NOMO-1 treated with DMSO at 0.1 percent for 48 hours (cell line): ENCODE measurements around the gene SPG7.
A peak's percentile ranks its signal among the peaks of the same experiment; 100 is the strongest.

Experiments used
- DNase-seq: peaks from one replicate; lab custom pipeline; 2025; ENCODE audit not compliant: unreplicated experiment; lab: John Stamatoyannopoulos, UW

The SPG7 gene

GRCh38 chr16:89511374-89511773 is 3.2 kb downstream of the SPG7 start:
- DNase-seq, result no peak

DNA sequence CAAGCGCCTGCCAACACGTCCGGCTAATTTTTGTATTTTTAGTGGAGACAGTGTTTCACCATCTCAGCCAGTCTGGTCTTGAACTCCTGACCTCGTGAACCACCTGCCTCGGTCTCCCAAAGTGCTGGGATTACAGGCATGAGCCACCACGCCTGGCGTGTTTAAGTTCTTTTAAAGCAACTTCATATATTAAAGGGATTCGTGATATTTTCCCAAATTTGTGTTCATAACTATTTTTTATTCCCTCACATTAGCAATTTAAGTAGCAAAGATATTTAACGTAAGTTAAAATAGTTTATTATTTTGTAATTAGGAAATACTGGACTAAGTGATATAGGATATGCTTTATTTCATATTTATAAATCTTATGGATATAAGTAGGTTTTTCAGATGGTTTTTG is 4.2 kb downstream of the SPG7 start:
- no peak for DNase-seq

DNA sequence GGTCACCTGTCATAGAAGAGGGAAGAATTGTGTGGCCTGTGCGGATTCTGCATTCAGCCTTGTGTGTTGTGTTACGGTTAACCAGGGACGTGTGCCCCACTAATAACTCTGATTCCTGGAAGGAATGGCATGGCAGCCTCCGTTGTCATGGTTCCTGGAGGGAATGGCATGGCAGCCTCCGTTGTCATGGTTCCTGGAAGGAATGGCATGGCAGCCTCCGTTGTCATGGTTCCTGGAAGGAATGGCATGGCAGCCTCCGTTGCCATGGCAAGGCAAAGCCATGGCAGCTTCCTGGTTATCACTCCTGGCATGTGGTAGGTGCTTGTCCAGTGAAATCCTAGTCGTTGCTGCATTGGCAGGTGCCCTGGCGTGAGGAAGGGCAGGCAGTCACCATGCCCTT is 8.9 kb downstream of the SPG7 start:
- no peak for DNase-seq

- no peak for DNase-seq
Observed at GRCh38 chr16:89519881-89520280, 11.7 kb downstream of the SPG7 start.

DNA sequence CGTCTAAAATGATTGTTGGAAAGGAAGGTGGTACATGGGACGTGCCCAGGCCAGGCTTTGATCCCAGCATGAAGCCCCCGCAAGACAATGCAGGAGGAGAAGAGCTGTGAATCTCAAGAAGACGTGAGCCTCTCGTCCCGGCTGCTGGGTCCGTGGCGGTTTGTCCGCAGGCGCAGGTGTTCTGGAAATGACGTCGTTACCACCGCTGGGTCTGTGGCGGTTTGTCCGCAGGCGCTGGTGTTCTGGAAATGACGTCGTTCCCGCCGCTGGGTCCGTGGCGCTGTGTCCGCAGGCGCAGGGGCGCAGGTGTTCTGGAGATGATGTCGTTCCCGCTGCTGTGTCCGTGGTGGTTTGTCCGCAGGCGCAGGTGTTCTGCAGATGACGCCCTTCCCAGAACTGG is 14.1 kb downstream of the SPG7 start:
- DNase-seq, result no peak

GRCh38 chr16:89523680-89524344 is 15.6 kb downstream of the SPG7 start:
- DNase-seq, result no peak

GRCh38 chr16:89525146-89525913 is 17.1 kb downstream of the SPG7 start:
- DNase-seq, result no peak

GRCh38 chr16:89529097-89529496 is 20.9 kb downstream of the SPG7 start:
- DNase-seq, result no peak

DNA sequence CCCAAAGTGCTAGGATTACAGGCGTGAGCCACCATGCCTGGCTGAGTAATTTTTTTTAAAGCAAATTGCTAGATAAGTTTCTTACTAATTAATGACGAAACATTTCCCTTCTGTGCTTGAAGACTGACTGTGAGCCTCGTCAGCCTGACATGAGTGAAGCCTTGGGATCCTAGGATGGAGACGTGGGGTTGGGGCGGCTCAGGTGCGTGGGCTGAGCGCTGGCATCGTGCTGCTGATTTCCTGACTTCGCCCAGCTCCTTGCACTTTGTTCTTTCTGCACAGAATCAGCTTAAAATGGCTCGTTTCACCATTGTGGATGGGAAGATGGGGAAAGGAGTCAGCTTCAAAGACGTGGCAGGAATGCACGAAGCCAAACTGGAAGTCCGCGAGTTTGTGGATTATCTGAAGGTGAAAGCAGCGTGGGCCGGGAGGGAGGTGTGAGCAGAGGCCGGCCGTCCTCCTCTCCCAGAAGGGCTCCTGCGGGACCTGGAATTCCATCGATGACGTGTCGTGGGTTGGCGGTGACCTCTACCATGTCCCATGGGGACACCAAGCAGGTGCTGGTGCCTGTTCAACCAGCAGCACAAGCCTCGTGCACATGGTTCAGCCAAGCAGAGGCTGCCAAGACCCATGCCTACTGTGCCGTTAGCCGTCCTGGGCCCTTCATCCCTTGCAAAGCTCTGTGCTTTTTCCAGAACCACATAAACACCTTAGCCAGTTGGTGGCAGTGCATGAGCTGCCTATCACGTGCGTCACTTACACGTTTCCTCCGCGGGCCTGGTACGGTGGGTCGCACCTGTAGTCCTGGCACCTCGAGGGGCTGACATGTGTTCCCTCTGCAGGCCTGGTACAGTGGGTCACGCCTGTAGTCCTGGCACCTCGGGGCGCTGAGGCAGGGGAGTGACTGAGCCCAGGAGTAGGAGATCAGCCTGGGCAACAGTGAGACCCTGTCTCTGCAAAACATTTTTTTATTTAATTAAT is 22.5 kb downstream of the SPG7 start:
- DNase-seq, result no peak

GRCh38 chr16:89531821-89532526 is 23.8 kb downstream of the SPG7 start:
- no peak for DNase-seq

DNA sequence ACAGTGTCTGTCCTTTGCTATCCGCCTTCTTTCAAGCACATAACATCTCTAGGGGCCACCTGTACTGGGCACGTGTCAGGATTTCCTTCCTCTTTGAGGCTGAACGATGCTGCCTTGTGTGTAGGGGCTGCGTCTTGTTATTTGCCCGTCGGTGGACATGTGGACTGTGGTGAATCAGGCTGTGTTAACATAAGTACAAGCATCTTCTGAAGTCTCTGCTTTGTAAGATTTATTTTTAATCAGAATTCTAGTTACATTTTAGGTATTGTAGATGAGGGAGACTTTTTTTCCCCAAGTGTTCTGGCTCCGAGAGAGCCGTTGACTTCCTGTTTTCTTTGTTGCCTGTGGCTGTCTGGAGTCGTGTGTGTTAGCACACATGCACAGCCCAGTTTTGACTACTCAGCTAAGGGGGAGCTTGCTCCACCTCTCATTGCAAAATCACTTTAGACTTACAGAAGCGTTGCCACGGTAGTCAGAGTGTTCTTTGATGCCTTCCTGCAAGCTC is 26.1 kb downstream of the SPG7 start:
- DNase-seq, result peak; percentile 98

DNA sequence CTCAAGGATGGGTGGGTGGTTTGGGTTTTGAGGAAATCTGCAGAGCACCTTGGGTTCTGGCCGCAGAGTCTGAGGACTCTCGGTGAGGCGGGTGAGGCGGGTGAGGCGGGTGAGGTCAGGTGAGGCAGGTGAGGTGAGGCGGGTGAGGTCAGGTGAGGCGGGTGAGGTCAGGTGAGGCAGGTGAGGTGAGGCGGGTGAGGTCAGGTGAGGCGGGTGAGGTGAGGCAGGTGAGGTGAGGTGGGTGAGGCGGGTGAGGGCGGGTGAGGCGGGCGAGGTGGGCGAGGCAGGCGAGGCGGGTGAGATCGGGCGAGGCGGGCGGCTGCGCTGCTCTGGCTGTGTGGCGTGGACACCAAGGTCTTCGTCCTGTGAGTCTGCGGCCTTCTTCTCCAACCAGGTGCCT is 28.2 kb downstream of the SPG7 start:
- no peak for DNase-seq

GRCh38 chr16:89536886-89537548 is 28.8 kb downstream of the SPG7 start:
- no peak for DNase-seq

DNA sequence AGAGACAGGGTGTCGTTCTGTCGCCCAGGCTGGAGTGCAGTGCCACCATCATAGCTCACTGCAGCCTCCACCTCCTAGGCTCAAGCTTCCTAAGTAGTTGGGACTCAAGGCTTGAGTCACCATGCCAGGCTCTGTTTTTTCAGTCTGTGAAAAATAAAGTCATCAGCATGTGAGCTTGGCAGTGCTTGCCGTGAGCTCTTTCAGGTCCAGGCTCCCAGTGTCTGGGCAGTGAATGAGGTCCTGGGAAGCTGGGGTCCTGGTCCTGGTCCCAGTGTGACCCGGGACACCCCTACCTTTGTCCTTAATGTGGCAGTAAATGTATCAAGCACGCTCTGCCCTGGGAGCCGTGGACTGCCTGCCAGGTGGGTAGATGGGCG is 29.3 kb downstream of the SPG7 start:
- DNase-seq, result no peak

DNA sequence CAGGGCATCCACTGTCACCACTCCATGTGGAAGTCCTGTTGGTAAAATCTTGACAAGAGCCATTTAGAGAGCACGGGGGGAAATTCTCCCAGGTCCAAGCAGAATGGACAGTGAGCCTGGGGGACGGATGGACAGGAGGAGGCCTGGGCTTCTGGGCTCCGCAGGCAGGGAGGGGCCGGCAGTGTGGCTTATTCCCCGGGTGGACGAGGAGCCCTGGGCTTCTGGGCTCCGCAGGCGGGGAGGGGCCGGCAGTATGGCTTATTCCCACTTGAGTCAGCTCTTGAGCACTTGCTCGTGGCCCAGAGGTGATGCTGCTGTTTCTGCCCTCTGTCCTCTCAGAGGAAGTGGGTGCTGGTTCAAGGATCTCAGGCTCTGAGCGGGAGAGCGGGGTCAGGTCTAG is 30.1 kb downstream of the SPG7 start:
- DNase-seq, result no peak

GRCh38 chr16:89540557-89540956 is 32.4 kb downstream of the SPG7 start:
- no peak for DNase-seq

- no peak for DNase-seq
Observed at GRCh38 chr16:89541792-89542191, 33.6 kb downstream of the SPG7 start.

- DNase-seq, result no peak
Observed at GRCh38 chr16:89544113-89544512, 35.9 kb downstream of the SPG7 start.

DNA sequence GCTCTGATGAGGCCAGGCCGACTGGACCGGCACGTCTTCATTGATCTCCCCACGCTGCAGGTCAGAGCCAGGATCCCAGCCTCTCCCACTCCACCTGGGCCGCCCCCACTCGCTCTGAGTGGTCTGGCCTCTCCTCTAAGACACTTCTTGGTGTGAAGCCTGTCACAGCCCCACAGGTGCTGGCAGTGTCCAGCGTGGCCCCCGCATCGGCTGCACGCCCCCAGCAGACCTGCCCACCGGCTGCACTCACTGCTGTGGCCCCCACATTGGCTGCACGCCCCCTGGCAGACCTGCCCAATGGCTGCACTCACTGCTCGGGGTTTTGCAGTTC is 36.5 kb downstream of the SPG7 start:
- no peak for DNase-seq

DNA sequence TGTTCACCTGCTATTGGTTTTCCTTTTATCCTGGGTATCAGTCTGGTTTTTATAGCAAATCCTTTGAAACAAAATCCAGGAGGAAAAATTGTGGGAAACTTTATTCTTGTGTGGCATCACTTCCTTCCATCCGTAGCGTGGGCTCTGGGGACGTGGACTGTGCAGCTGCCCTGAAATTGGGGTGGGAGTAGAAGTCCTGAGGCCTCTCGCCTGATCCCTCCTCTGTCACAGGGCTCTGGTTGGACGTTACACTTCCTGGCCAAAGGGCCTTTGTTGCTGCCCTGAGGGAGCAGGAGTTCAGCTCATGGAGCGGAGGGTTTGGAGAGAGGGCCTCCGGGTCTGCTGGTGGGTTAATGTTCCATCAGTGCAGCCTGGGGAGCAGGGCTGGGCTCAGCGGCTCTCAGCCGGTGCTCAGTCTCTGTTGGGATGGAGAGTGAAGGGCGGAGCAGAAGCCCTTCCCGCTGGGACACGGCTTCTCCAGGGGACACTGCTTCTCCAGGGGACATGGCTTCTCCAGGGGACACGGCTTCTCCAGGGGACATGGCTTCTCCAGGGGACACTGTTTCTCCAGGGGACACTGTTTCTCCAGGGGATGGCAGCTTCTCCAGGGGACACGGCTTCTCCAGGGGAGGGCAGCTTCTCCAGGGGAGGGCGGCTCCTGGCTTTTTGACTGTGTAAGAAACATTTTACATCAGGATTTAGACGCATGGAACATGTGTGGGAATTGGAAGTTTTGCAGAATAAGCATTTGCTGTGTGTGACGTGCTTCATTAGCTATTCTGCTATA is 37.0 kb downstream of the SPG7 start:
- DNase-seq, result no peak
